T-helper 22 cell (primary cell): Measurements from ENCODE around the gene DSCAML1.

Experiments
- DNase-seq: peaks from one replicate; pipeline ENCODE4 v3.0.0-alpha.2; 2020; ENCODE audit warnings: low read depth

DSCAML1 gene

DNA sequence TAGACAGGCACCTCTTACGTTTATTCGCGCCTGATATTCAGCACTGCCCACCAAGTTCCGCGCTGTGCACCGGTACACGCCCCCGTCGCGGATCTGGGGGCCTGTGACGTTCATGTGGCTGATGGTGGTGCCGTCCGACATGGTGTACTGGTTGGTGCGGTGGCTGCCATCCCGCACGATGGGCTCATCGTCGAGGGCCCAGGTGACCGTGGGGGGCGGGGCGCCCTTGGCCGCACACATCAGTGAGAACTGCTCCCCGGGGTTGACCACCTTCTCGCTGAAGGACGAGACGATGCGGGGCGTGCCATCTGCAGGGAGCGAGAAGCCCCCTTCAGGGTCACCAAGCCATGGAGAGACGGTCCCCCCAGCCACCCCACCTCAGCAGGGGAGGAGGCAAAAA lies 278.6 kb downstream of the DSCAML1 start:
- DNase-seq = no peak

DNA sequence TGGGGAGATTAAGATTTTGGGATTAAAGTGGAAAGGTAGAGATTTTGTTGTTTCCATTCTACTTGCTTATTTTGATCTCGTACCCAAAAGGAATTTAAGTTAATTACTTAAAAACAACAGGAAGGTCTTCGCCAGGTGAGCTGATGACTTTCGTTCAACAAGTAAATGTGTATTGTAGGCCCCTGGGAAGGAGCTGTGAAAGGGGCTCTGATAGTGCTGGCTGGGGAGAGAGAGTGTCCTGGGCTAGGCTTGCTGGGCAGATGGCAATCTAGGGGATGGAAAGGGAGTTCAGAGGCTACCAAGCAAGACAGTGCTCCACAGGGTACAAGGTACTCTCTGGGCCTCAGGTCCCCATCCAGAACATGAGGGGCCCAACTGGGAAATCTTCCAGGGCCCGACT lies 279.9 kb downstream of the DSCAML1 start:
- no peak for DNase-seq

- DNase-seq = no peak
Measured at GRCh38 chr11:117515892-117516787, 280.9 kb downstream of the DSCAML1 start.

- no peak for DNase-seq
Measured at GRCh38 chr11:117514256-117514655, 282.8 kb downstream of the DSCAML1 start.

DNA sequence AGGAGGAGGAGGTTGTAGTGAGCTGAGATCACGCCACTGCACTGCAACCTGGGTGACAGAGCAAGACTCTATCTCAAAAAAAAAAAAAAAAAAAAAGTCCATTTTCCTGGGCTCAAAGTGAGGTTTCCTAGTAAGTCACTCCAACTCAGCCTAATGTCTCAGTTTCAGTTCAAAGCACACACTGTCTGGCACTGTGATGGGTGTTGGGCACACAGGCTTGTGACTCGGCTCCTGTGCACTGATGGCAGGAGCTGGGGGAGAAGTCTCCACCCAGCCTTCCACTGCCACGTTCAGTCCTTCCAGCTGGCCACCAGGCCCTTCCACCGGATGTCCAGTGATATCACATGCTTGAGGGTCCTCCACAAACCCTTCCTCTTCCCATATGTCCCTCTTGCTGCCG lies 283.4 kb downstream of the DSCAML1 start:
- DNase-seq = no peak

GRCh38 chr11:117511931-117512539 lies 285.0 kb downstream of the DSCAML1 start:
- no peak for DNase-seq

- no peak for DNase-seq
Measured at GRCh38 chr11:117511483-117511930, 285.5 kb downstream of the DSCAML1 start.

- DNase-seq = no peak
Measured at GRCh38 chr11:117510646-117511045, 286.4 kb downstream of the DSCAML1 start.

- DNase-seq = no peak
Measured at GRCh38 chr11:117509543-117509942, 287.5 kb downstream of the DSCAML1 start.

- DNase-seq = no peak
Measured at GRCh38 chr11:117506971-117507370, 290.0 kb downstream of the DSCAML1 start.

GRCh38 chr11:117505285-117505970 lies 291.6 kb downstream of the DSCAML1 start:
- DNase-seq = no peak

DNA sequence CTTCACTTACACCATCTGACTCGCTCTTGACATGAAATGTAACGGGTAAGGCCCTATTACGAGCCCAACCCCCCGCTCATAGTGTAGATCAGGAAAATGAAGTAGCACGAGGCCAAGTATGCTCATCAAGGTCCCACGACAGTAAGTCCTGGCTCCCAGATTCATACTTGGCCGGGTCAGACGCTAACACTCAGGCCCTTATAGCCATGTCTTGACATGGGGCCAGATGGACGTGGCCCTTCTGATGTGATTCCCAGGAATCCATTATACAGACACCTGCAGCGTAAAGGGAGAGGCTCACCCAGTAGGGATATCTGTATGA lies 294.3 kb downstream of the DSCAML1 start:
- DNase-seq = no peak

GRCh38 chr11:117502015-117502778 lies 294.8 kb downstream of the DSCAML1 start:
- DNase-seq = no peak

- no peak for DNase-seq
Measured at GRCh38 chr11:117501237-117501898, 295.6 kb downstream of the DSCAML1 start.

DNA sequence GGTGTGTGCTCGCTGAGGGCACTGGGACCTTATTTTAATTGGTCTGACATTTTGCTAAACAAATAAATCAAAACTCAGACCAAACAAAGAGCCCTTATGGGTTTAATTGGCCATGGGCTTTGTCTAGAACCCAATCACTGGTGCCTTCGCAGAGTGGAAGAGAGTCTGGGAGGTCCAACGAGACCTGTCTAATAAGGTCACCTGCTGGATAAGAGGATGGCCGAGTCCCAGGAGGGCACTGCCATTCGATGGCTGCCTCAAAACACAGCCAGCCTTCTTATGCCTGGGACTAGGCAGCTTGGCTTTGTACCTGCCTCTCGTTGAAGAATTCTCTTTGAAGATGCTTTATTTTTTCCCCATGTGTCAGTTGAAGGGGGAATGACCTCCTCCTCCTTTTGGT lies 298.2 kb downstream of the DSCAML1 start:
- DNase-seq = no peak

- no peak for DNase-seq
Measured at GRCh38 chr11:117497206-117497951, 299.6 kb downstream of the DSCAML1 start.

DNA sequence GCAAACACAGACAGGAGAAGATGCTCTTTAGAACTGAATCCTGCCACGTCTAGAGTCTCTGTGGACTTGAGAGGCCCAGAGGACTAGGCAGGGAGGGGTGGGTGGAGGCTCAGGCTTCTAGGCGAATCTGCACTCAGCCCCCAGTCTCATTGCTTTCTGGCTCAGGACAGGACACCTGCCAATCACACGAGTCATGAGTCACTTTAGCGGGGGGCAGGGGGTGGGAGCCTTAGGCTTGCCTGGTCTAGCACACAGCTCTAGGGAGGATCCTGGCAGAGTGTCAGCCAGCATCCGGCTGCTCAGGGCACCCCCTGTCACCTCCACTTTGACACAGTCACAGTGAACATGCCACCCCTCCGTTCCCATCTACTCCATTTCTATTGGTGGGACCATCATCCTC lies 301.7 kb downstream of the DSCAML1 start:
- DNase-seq = no peak

GRCh38 chr11:117492578-117493251 lies 304.3 kb downstream of the DSCAML1 start:
- DNase-seq = no peak

GRCh38 chr11:117490911-117491310 lies 306.1 kb downstream of the DSCAML1 start:
- no peak for DNase-seq

DNA sequence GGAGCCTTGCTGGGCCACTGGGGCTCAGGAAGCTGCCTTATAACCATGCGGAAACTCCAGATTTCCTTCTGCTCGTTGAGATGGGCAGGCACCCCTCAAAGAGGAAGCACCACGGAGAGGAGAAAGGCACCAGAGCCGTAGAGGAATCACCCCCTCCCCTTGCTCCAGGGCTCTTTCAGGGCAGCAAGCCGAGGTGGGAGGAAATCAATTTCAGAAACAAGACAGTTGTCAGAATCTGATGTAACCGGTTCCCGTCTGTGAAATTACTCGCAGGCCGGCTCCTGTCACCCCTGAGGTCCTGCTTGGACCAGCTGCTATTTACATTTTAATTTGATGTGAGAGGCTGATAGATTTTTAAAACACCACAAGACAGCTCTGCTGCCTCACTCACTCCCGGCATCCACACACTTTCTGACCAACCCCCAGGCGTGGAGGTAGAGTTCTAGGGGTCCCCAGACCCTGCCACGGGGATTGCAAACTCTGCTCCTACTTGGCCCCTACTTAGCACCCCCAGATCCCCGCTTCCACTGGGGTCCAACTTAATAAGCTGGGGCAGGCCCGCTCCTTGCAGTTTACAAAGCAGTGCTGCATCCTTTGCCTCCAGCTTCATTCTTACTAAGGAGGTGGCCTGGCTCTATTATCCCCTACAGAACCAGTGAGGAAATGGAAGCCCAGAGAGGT lies 306.9 kb downstream of the DSCAML1 start:
- no peak for DNase-seq
